ENCODE results near the gene DMRT3. TPM values are rescaled to one million over a fixed set of nuclear protein-coding genes. Genes with fewer than 3 reads are reported as not detected.

Gene DMRT3
- total RNA-seq, 1 donor from 2014 or later: not detected

DNA sequence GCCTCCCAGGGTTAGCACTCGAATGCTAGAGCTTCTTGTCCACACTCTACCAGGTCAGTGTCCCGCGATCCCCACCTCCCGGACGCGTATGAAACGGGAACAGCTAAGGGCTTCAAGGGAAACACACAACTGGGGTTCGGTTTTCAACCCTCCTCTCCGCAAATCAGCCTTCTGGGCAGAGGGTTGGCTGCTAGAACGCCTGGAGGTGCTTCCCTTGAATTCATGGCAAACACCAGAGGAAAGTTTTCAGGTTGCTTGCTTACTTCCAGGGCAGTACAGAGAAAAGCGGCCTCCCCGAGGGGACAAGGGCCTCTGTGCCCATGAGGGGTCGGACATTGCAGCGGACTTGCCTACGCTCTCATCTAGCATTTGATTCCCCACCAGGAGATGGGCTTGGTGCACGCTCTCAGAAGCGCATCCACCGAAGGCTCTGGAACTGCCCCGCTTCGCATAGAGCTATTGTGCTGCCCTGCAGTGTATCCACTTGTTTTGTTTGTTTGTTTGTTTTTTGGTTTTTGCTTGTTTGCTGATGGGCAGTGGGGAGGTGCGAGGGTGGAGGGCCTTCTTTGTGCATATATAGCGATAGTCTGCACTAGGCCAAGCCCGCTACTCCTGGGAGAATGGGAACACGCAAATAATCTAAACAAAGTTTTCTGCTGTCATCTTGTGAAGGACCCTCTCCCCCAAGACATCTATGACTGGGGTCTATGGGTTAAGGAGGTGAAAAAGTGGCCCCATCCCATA, 1.3 kb upstream of the DMRT3 start:
- no peak for TF ChIP-seq EZH2 (IDR thresholded peaks at IDR 0.05; ENCODE audit: insufficient read depth, low read length)
- TF ChIP-seq, protein P1, sequence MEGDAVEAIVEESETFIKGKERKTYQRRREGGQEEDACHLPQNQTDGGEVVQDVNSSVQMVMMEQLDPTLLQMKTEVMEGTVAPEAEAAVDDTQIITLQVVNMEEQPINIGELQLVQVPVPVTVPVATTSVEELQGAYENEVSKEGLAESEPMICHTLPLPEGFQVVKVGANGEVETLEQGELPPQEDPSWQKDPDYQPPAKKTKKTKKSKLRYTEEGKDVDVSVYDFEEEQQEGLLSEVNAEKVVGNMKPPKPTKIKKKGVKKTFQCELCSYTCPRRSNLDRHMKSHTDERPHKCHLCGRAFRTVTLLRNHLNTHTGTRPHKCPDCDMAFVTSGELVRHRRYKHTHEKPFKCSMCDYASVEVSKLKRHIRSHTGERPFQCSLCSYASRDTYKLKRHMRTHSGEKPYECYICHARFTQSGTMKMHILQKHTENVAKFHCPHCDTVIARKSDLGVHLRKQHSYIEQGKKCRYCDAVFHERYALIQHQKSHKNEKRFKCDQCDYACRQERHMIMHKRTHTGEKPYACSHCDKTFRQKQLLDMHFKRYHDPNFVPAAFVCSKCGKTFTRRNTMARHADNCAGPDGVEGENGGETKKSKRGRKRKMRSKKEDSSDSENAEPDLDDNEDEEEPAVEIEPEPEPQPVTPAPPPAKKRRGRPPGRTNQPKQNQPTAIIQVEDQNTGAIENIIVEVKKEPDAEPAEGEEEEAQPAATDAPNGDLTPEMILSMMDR (IDR thresholded peaks at IDR 0.05; ENCODE audit: insufficient read depth, low read depth, low read length): no peak
- no peak overlapping the region for H3K4me3 ChIP-seq (ENCODE audit: insufficient read depth, low read depth, low read length)
- Mint-ChIP-seq H3K4me1 (ENCODE audit: low read depth, unreplicated experiment) (no peaks in the 10 kb centered on the region), H3K27ac (ENCODE audit: unreplicated experiment) (peak overlapping the region; percentile 66), H3K9me3 (ENCODE audit: unreplicated experiment) (peaks cover 16% of the 10 kb centered on the region), H3K4me3 (ENCODE audit: unreplicated experiment) (no peak overlapping the region), H3K27me3 (ENCODE audit: low read depth, unreplicated experiment) (peaks cover 76% of the 10 kb centered on the region), H3K36me3 (ENCODE audit: low read depth, unreplicated experiment) (no peaks in the 10 kb centered on the region)
- H3K9ac ChIP-seq (ENCODE audit: low read length): no peak overlapping the region
- no peak for FAIRE-seq
- no peak overlapping the region for H3K27ac ChIP-seq (ENCODE audit: low read depth, low read length)
- H2AFZ ChIP-seq (ENCODE audit: low read depth, low read length): no peak overlapping the region
- peaks cover 3% of the 10 kb centered on the region for H3K9me3 ChIP-seq (ENCODE audit: insufficient read depth, low read depth, low read length)
- no peak overlapping the region for H3K4me2 ChIP-seq (ENCODE audit: low read length)
- no peak for DNase-seq (ENCODE audit: low read depth)
- H3K79me2 ChIP-seq (ENCODE audit: insufficient read depth, low read length): no peaks in the 10 kb centered on the region
- peaks cover 88% of the 10 kb centered on the region for H3K27me3 ChIP-seq (ENCODE audit: insufficient read depth, low read length)
- no peaks in the 10 kb centered on the region for H3K4me1 ChIP-seq (ENCODE audit: insufficient read depth, low read length)
- H4K20me1 ChIP-seq (ENCODE audit: insufficient read depth, low read length): no peaks in the 10 kb centered on the region
- H3K36me3 ChIP-seq (ENCODE audit: insufficient read depth, low read length): no peaks in the 10 kb centered on the region

DNA sequence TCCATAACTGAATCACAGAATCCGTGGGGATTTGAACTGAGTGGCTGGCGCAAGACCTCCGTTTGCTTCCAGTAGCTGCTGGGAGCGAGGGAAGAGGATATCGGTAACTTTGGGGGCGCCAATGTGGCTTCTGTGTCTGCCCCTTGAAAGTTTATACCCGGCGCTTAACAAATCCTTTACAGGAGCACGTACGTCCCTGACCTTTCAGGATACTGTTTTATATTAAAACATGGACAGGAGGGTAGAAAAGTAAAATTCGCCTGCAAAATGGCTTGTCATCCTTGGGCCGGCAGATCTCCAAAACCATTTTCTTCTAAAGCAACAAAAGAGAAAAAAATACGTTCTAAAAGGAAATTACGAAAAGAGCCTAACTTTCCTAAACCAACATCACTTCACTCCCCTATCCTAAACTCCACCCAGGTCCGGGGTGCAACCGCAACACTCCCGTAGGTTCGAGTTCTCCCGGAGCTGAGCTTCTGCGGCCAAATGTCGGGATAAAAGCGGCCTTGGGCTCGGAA, 656 bp upstream of the DMRT3 start:
- no peaks in the 10 kb centered on the region for H3K79me2 ChIP-seq (ENCODE audit: insufficient read depth, low read length)
- H3K4me1 Mint-ChIP-seq (ENCODE audit: low read depth, unreplicated experiment): no peaks in the 10 kb centered on the region
- H3K9me3 ChIP-seq (ENCODE audit: insufficient read depth, low read depth, low read length): peaks cover 3% of the 10 kb centered on the region
- H2AFZ ChIP-seq (ENCODE audit: low read depth, low read length): no peak overlapping the region
- H3K9ac ChIP-seq (ENCODE audit: low read length): no peak overlapping the region
- no peak overlapping the region for H3K27ac ChIP-seq (ENCODE audit: low read depth, low read length)
- H3K27ac Mint-ChIP-seq (ENCODE audit: unreplicated experiment): peak overlapping the region; percentile 66
- H3K4me3 Mint-ChIP-seq (ENCODE audit: unreplicated experiment): no peak overlapping the region
- H4K20me1 ChIP-seq (ENCODE audit: insufficient read depth, low read length): no peaks in the 10 kb centered on the region
- H3K36me3 Mint-ChIP-seq (ENCODE audit: low read depth, unreplicated experiment): no peaks in the 10 kb centered on the region
- no peaks in the 10 kb centered on the region for H3K4me1 ChIP-seq (ENCODE audit: insufficient read depth, low read length)
- FAIRE-seq (no peak), DNase-seq (ENCODE audit: low read depth) (no peak)
- H3K27me3 ChIP-seq (ENCODE audit: insufficient read depth, low read length): peaks cover 87% of the 10 kb centered on the region
- peaks cover 75% of the 10 kb centered on the region for H3K27me3 Mint-ChIP-seq (ENCODE audit: low read depth, unreplicated experiment)
- H3K4me3 ChIP-seq (ENCODE audit: insufficient read depth, low read depth, low read length): no peak overlapping the region
- H3K36me3 ChIP-seq (ENCODE audit: insufficient read depth, low read length): no peaks in the 10 kb centered on the region
- TF ChIP-seq EZH2 (IDR thresholded peaks at IDR 0.05; ENCODE audit: insufficient read depth, low read length): no peak
- TF ChIP-seq, protein P1 (IDR thresholded peaks at IDR 0.05; ENCODE audit: insufficient read depth, low read depth, low read length): no peak
- H3K4me2 ChIP-seq (ENCODE audit: low read length): no peak overlapping the region
- H3K9me3 Mint-ChIP-seq (ENCODE audit: unreplicated experiment): peaks cover 18% of the 10 kb centered on the region
